Measurements from ENCODE around the gene SEMA3D. TPM values are rescaled to one million over a fixed set of nuclear protein-coding genes. Genes with fewer than 3 reads are reported as not detected.

Gene SEMA3D
- total and polyA plus RNA-seq, 9 of the 15 experiments (the other 6 are each of a cell fraction or from before 2014, with no cell fraction given), result 0.01 to 0.10 (median 0.04) TPM; not detected in 1

GRCh38 chr7:85065306-85065705, 121.5 kb downstream of the SEMA3D start:
- no peak overlapping the region for H3K9ac ChIP-seq (ENCODE audit: insufficient read depth in 1 of 2, low read depth in 2 of 2, low read length in 2 of 2)
- DNase-seq (ENCODE audit: extremely low read depth in 1 of 4, low spot score in 3 of 4) (no peak), ATAC-seq (no peak), FAIRE-seq (no peak)
- no TSS peak for BruUV-seq (replicated peaks)
- H3K27me3 ChIP-seq (ENCODE audit: control insufficient read depth in 2 of 2, insufficient read depth in 2 of 2, low read length in 2 of 2), result no peaks in the 10 kb centered on the region
- H3K9me1 ChIP-seq (ENCODE audit: control insufficient read depth, insufficient read depth, low read length), result no peaks in the 10 kb centered on the region
- WGBS (ENCODE audit: insufficient coverage, low coverage, missing lambda C conversion rate), result 0% methylated on average over 1 of the region's 1 CpG
- no peak overlapping the region for H3K27ac ChIP-seq (ENCODE audit: extremely low read depth, low read depth, low read length)
- TF ChIP-seq ATF4 (CRISPR knock-in tag; IDR thresholded peaks at IDR 0.05) (no peak), BCLAF1 (IDR thresholded peaks at IDR 0.05; ENCODE audit: borderline replicate concordance in 1 of 2, control insufficient read depth in 1 of 2, low read depth in 2 of 2, low read length in 1 of 2) (no peak), ZNF57 (CRISPR knock-in tag; IDR thresholded peaks at IDR 0.05) (no peak), NFE2 (IDR thresholded peaks at IDR 0.05; ENCODE audit: low read depth) (no peak), WHSC1 (IDR thresholded peaks at IDR 0.05; ENCODE audit: low read length) (no peak), NUFIP1 (IDR thresholded peaks at IDR 0.05; ENCODE audit: partially characterized antibody) (no peak), SRSF3 (IDR thresholded peaks at IDR 0.05; ENCODE audit: insufficient read depth, low read length) (no peak), ZNF282 (CRISPR knock-in tag; IDR thresholded peaks at IDR 0.05) (no peak), ZNF699 (CRISPR knock-in tag; IDR thresholded peaks at IDR 0.05; ENCODE audit: insufficient replicate concordance) (no peak), ARID1B (IDR thresholded peaks at IDR 0.05) (no peak), KLF1 (tag; IDR thresholded peaks at IDR 0.05) (no peak), RBM14 (IDR thresholded peaks at IDR 0.05; ENCODE audit: borderline replicate concordance, insufficient read depth, low read depth, low read length) (no peak), SAFB (IDR thresholded peaks at IDR 0.05; ENCODE audit: borderline replicate concordance, low read depth, low read length) (no peak), SUPT5H (IDR thresholded peaks at IDR 0.05) (no peak), BHLHE40 (IDR thresholded peaks at IDR 0.05; ENCODE audit: low read length) (no peak), ZNF436 (CRISPR knock-in tag; IDR thresholded peaks at IDR 0.05) (no peak), RBM15 (IDR thresholded peaks at IDR 0.05; ENCODE audit: insufficient read depth, low read length) (no peak), MCM7 (IDR thresholded peaks at IDR 0.05) (no peak), MECOM (CRISPR knock-in tag; IDR thresholded peaks at IDR 0.05) (no peak)
- TF ChIP-seq, protein P1, sequence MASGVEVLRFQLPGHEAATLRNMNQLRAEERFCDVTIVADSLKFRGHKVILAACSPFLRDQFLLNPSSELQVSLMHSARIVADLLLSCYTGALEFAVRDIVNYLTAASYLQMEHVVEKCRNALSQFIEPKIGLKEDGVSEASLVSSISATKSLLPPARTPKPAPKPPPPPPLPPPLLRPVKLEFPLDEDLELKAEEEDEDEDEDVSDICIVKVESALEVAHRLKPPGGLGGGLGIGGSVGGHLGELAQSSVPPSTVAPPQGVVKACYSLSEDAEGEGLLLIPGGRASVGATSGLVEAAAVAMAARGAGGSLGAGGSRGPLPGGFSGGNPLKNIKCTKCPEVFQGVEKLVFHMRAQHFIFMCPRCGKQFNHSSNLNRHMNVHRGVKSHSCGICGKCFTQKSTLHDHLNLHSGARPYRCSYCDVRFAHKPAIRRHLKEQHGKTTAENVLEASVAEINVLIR (CRISPR knock-in tag; IDR thresholded peaks at IDR 0.05), result no peak
- no peak overlapping the region for H3K4me3 ChIP-seq
- CTCF ChIA-PET (ENCODE audit: low intra/inter-chr PET ratio), result no interaction called here
- no peaks in the 10 kb centered on the region for H3K9me3 ChIP-seq (replicated peaks; ENCODE audit: control insufficient read depth, insufficient read depth, low read depth, low read length)
- H3K36me3 ChIP-seq (ENCODE audit: control insufficient read depth, insufficient read depth, low read length), result no peaks in the 10 kb centered on the region
- no peaks in the 10 kb centered on the region for H3K4me1 ChIP-seq (replicated peaks in 1 of 2; ENCODE audit: control insufficient read depth in 2 of 2, insufficient read depth in 2 of 2, low read length in 2 of 2)
- H2AFZ ChIP-seq (ENCODE audit: low read depth, low read length), result no peak overlapping the region
- POLR2A ChIA-PET, result no interaction called here
- in situ Hi-C loops (cut with MboI) (no loop called here), intact Hi-C loops (cut with micrococcal nuclease) (no loop called here)
- no peaks in the 10 kb centered on the region for H4K20me1 ChIP-seq (replicated peaks; ENCODE audit: control insufficient read depth, insufficient read depth, low read length)
- H3K4me2 ChIP-seq (ENCODE audit: insufficient read depth, low read length), result no peak overlapping the region
- no peaks in the 10 kb centered on the region for H3K79me2 ChIP-seq (ENCODE audit: control insufficient read depth, insufficient read depth, low read length)

All from K562 (cell line).